Right lobe of liver (tissue), 6 donors: Measurements from ENCODE around the gene INS. TPM values are rescaled to one million over a fixed set of nuclear protein-coding genes. Genes with fewer than 3 reads are reported as not detected.
"Not testable (repeated sequence)": the region's sequence is repeated elsewhere in the genome, so short reads cannot be mapped to it uniquely, and the experiment has no call there.

Experiments used
- ATAC-seq, 4 donors: fragments of 200-7000 bp; cut with Tn5 transposase; one replicate each; pipeline ENCODE4 v1.9.1; 2020; ENCODE audit warnings: mild to moderate bottlenecking in 4 of 4, moderate library complexity in 4 of 4
- DNase-seq, 3 donors: peaks; one replicate each; pipeline ENCODE4 v3.0.0-alpha.2; 2020
- H3K27ac ChIP-seq, 3 donors: fragments of 200-600 bp; one replicate each; pipeline ENCODE4 v1.8.0; 2022
- H3K27me3 ChIP-seq, 2 donors: fragments of 200-600 bp; one replicate each; pipeline ENCODE4 v1.8.0; 2022
- H3K36me3 ChIP-seq, 4 donors: fragments of 200-600 bp; sonication (generic) in 1 of 4; one replicate each; pipeline versions ENCODE4 v1.5.1 to v1.8.0; 2017 to 2022; ENCODE audit warnings: control low read depth in 1 of 4
- H3K4me1 ChIP-seq, 4 donors: fragments of 200-600 bp; sonication (generic) in 1 of 4; one replicate each; pipeline versions ENCODE4 v1.5.1 to v1.8.0; 2017 to 2022; ENCODE audit warnings: control low read depth in 1 of 4
- H3K4me3 ChIP-seq, 3 donors: fragments of 200-600 bp; one replicate each; pipeline ENCODE4 v1.8.0; 2022
- H3K9me3 ChIP-seq, 4 donors: fragments of 200-600 bp; sonication (generic) in 1 of 4; one replicate each; pipeline versions ENCODE4 v1.5.1 to v1.8.0; 2017 to 2022; ENCODE audit warnings: control low read depth in 1 of 4
- CTCF ChIP-seq, 4 donors: fragments of 200-600 bp in 3 of 4; fragments of 450-650 bp in 1 of 4; IDR thresholded peaks; one replicate each; pipeline versions ENCODE4 v1.5.1 to v1.8.0; 2016 to 2022; ENCODE audit warnings: antibody characterized with exemption in 4 of 4, mild to moderate bottlenecking in 2 of 4
- POLR2A ChIP-seq: fragments of 450-650 bp; IDR thresholded peaks from one replicate; pipeline ENCODE4 v1.6.1; 2017; ENCODE audit warnings: antibody characterized with exemption, mild to moderate bottlenecking
- WGBS: methylation state at CpG from one replicate; pipeline ENCODE4 v1.1.6; 2018; ENCODE audit warnings: low coverage, low lambda C conversion rate; ENCODE audit not compliant: insufficient coverage; ENCODE audit errors: missing lambda C conversion rate; 5-methylcytosine and 5-hydroxymethylcytosine counted together
- intact Hi-C, 2 donors: fragments of 100-400 bp; cut with DNase I; formaldehyde crosslinking; loops; one replicate each; pipeline versions ENCODE4 v1.11.2 to v1.14.1; 2022
- total RNA-seq, 6 experiments: library from RNA; depleted of rRNA in 2 of 6; stranded (reverse); fragments of >200 nt in 2 of 6; fragmentation: NEBNext Ultra II Directional in 3 of 6; extraction: Animal tissue kit (Norgen Biotek cat#: 25700) in 3 of 6; gene quantifications; one replicate each; pipeline versions ENCODE4 v1.1.0 to v1.2.4, GENCODE V29; 2016 to 2023
- donor health status: DM: no; HTN: yes; CAD: no.
- donor health status: DM: no; HTN: no; CAD: no.
- donor health status: DM: no; HTN: no; CAD: no.
- donor health status: DM: no; HTN: yes; CAD: no.
- donor health status: DM: no; HTN: yes; CAD: no.

INS gene
- total RNA-seq, 6 experiments from 2014 or later: not detected

- Histone ChIP-seq H3K4me3 (no peak overlapping the region), H3K27ac (no peak overlapping the region), H3K4me1 (peaks cover 0 to 5% (median 0%) of the 10 kb centered on the region in 4 donors), H3K36me3 (peaks cover 0 to 9% (median 2%) of the 10 kb centered on the region in 4 donors), H3K9me3 (no peaks in the 10 kb centered on the region), H3K27me3 (no peaks in the 10 kb centered on the region)
- no peak for TF ChIP-seq CTCF (IDR thresholded peaks at IDR 0.05)
- TF ChIP-seq POLR2A: no peak
- intact Hi-C loops: no loop called here
- peak in 1 of 3 donors; percentile 19 for DNase-seq
- WGBS: 79% methylated on average over 1 of the region's 2 CpGs
- no peak for ATAC-seq
These were observed 34.4 kb downstream of the INS start for GRCh38 chr11:2126520-2127085.

GRCh38 chr11:2124736-2125484 lies 36.1 kb downstream of the INS start:
- intact Hi-C loops, DNase-seq: not testable (repeated sequence)
- 85% methylated on average over 9 of the region's 10 CpGs for WGBS

GRCh38 chr11:2123628-2123960 lies 37.4 kb downstream of the INS start:
- WGBS: 100% methylated on average over 3 of the region's 7 CpGs
- H3K4me1 ChIP-seq: peaks cover 0 to 5% (median 0%) of the 10 kb centered on the region in 4 donors
- H3K4me3 ChIP-seq: no peak overlapping the region
- intact Hi-C loops: no loop called here
- no peaks in the 10 kb centered on the region for H3K36me3 ChIP-seq
- DNase-seq (peak in 1 of 3 donors; percentile 44), ATAC-seq (peak in 3 of 4 donors; percentile 2 to 16 (median 4))
- no peaks in the 10 kb centered on the region for H3K27me3 ChIP-seq
- H3K9me3 ChIP-seq: no peaks in the 10 kb centered on the region
- no peak overlapping the region for H3K27ac ChIP-seq
- TF ChIP-seq CTCF (IDR thresholded peaks at IDR 0.05) (no peak), POLR2A (no peak)

More at GRCh38 chr11:2124736-2125484, 36.1 kb downstream of the INS start:
- not testable (repeated sequence) for H3K36me3 ChIP-seq, H3K27ac ChIP-seq, H3K27me3 ChIP-seq, H3K9me3 ChIP-seq, H3K4me3 ChIP-seq, ATAC-seq, H3K4me1 ChIP-seq

GRCh38 chr11:2122907-2123627 lies 37.9 kb downstream of the INS start:
- Histone ChIP-seq H3K4me3 (no peak overlapping the region), H3K36me3 (no peaks in the 10 kb centered on the region), H3K4me1 (peaks cover 0 to 5% (median 0%) of the 10 kb centered on the region in 4 donors), H3K27me3 (no peaks in the 10 kb centered on the region), H3K27ac (no peak overlapping the region), H3K9me3 (no peaks in the 10 kb centered on the region)
- WGBS: 75% methylated on average over 3 of the region's 13 CpGs
- intact Hi-C loops: no loop called here
- ATAC-seq: peak; percentile 55 to 79 (median 66)
- TF ChIP-seq POLR2A (no peak), CTCF (IDR thresholded peaks at IDR 0.05) (peak in 3 of 4 donors; percentile 7 to 43 (median 11))
- peak in 2 of 3 donors; percentile 34 to 60 for DNase-seq
